Activated naive CD4-positive, alpha-beta T cell (primary cell): Measurements from ENCODE around the gene KRTAP13-4.

ENCODE experiments used
- DNase-seq, 4 experiments: peaks; one replicate each; lab custom pipeline; 2025; lab: John Stamatoyannopoulos, UW

Gene KRTAP13-4

GRCh38 chr21:30430170-30430655, at the start of gene KRTAP13-4:
Gene KRTAP13-4, plus strand, starts transcription at chr21:30430220. Its CDS starts 56 bp downstream, at chr21:30430276.
- DNase-seq = no peak

- DNase-seq = no peak
Observed at GRCh38 chr21:30382201-30382600, 47.8 kb upstream of the KRTAP13-4 start.

GRCh38 chr21:30391492-30392025, 38.5 kb upstream of the KRTAP13-4 start:
- no peak for DNase-seq

- no peak for DNase-seq
Observed at GRCh38 chr21:30395731-30396130, 34.3 kb upstream of the KRTAP13-4 start, which contains the start of gene KRTAP13-1. Gene KRTAP13-1, plus strand, starts transcription at chr21:30396031. Its CDS starts 56 bp downstream, at chr21:30396087.

- DNase-seq = no peak
Observed at GRCh38 chr21:30408782-30409494, 21.1 kb upstream of the KRTAP13-4 start.

GRCh38 chr21:30415993-30416392, 14.0 kb upstream of the KRTAP13-4 start:
- DNase-seq = no peak

GRCh38 chr21:30425826-30426225, 4.2 kb upstream of the KRTAP13-4 start, which contains the start of gene KRTAP13-3:
Gene KRTAP13-3, minus strand, starts transcription at chr21:30425926. Its CDS starts 14 bp downstream, at chr21:30425912.
- no peak for DNase-seq

- no peak for DNase-seq
Observed at GRCh38 chr21:30426731-30427130, 3.3 kb upstream of the KRTAP13-4 start.

- DNase-seq = no peak
Observed at GRCh38 chr21:30434033-30434631, 4.1 kb downstream of the KRTAP13-4 start.

- no peak for DNase-seq
Observed at GRCh38 chr21:30437010-30437565, 7.1 kb downstream of the KRTAP13-4 start.

GRCh38 chr21:30439975-30440374, 10.0 kb downstream of the KRTAP13-4 start, which contains the start of gene KRTAP15-1:
Gene KRTAP15-1, plus strand, starts transcription at chr21:30440275. Its CDS starts 53 bp downstream, at chr21:30440328.
- no peak for DNase-seq

GRCh38 chr21:30443226-30443625, 13.2 kb downstream of the KRTAP13-4 start:
- no peak for DNase-seq

GRCh38 chr21:30444204-30444603, 14.2 kb downstream of the KRTAP13-4 start:
- no peak for DNase-seq

GRCh38 chr21:30447056-30447455, 17.0 kb downstream of the KRTAP13-4 start:
- no peak for DNase-seq

- no peak for DNase-seq
Observed at GRCh38 chr21:30448514-30448913, 18.5 kb downstream of the KRTAP13-4 start.

GRCh38 chr21:30463713-30464112, 33.7 kb downstream of the KRTAP13-4 start:
- no peak for DNase-seq

GRCh38 chr21:30468900-30469714, 39.1 kb downstream of the KRTAP13-4 start:
- DNase-seq = no peak

GRCh38 chr21:30478004-30478403, 48.0 kb downstream of the KRTAP13-4 start:
- no peak for DNase-seq

- no peak for DNase-seq
Observed at GRCh38 chr21:30479259-30479658, 49.2 kb downstream of the KRTAP13-4 start.

- DNase-seq = no peak
Observed at GRCh38 chr21:30480145-30480544, 50.1 kb downstream of the KRTAP13-4 start, which contains the start of gene KRTAP19-1. Gene KRTAP19-1, minus strand, starts transcription at chr21:30480367. Its CDS starts 50 bp downstream, at chr21:30480317.
